ES-I3 (cell line): ENCODE measurements around the gene CPNE5.
A peak's percentile ranks its signal among the peaks of the same experiment; 100 is the strongest.

Experiments
- H3K36me3 ChIP-seq: 2 replicates; pipeline ENCODE4 v1.6.1; 2013; ENCODE audit warnings: mild to moderate bottlenecking, low read length, control low read depth, moderate library complexity; ENCODE audit not compliant: insufficient read depth
- H3K4me1 ChIP-seq: 2 replicates; pipeline ENCODE4 v1.6.1; 2013; ENCODE audit warnings: mild to moderate bottlenecking, control low read depth, low read length; ENCODE audit not compliant: insufficient read depth
- H3K9ac ChIP-seq: 2 replicates; pipeline ENCODE4 v1.6.1; 2013; ENCODE audit warnings: low read depth, mild to moderate bottlenecking, low read length, moderate library complexity
- H3K9me3 ChIP-seq: 2 replicates; pipeline ENCODE4 v1.6.1; 2013; ENCODE audit warnings: mild to moderate bottlenecking, low read length, moderate library complexity; ENCODE audit not compliant: control insufficient read depth, insufficient read depth

CPNE5 gene

DNA sequence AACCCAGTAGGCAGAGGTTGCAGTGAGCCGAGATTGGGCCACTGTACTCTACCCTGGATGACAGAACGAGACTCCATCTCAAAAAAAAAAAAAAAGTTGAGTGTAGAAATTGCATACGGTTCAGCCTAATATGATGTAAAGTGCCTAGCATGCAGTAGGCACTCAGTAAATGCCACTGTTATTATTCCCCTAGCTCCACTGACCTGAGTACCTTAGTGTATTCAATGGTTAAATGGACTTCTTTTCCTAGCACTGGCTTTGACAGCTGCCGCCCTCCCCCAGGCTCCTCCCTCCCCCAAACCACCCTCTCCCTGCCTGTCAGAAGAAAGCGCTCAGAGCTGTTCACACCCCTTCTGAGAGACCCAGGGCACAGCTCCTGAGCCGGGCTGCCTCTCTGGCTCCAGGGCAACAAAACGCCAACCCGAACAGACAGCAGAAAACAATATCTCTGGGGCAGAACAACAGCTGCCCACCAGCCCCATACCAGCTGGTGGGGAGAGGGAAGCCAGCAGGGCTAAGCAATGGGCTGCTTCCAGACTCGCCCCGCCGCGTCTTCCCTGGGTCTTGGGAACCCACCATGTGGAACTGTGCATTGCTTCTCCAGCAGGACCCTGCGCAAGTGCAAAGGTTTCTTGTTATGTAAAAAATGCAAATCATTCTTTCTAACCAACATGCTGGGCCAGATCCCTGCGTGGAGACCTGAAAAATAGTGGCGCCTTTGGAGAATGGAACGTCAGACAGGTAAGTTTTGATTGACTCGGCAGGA, 4.5 kb downstream of the CPNE5 start:
- H3K36me3 ChIP-seq = no peaks in the 10 kb centered on the region
- H3K9ac ChIP-seq = peak overlapping the region; percentile 6; the same call in 1 of the 2 replicates
- H3K4me1 ChIP-seq = peaks cover 6% of the 10 kb centered on the region; the same call in 1 of the 2 replicates
- no peaks in the 10 kb centered on the region for H3K9me3 ChIP-seq

DNA sequence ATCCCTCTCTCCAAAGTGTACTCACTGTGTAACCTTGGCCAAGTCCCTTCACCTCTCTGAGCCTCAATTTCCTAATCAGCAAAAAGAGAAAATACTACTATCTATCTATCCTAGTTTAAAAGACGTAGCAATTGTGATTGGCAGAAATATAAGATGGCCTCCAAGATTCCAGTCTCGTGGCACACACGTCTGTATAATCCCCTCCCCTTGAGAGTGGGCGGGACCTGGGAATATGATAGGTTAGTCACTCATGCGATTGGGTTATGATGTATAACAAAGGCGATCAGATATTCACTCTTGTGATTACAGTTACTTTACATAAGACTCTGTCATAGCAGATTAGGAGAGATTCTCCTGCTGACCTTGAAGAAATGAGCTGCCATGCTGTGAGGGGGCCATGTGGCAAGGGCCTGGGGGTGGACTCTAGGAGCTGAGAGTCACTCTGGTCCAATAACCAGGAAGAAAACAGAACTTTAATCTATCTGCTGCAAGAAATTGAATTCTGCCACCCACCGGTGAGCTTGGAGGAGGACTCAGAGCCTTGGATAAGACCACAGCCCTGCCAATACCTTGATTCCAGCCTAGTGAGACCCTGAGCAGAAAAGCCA, 6.0 kb downstream of the CPNE5 start:
- H3K36me3 ChIP-seq = no peaks in the 10 kb centered on the region
- H3K9me3 ChIP-seq = no peaks in the 10 kb centered on the region
- peaks cover 6% of the 10 kb centered on the region; the same call in 1 of the 2 replicates for H3K4me1 ChIP-seq
- no peak overlapping the region for H3K9ac ChIP-seq

DNA sequence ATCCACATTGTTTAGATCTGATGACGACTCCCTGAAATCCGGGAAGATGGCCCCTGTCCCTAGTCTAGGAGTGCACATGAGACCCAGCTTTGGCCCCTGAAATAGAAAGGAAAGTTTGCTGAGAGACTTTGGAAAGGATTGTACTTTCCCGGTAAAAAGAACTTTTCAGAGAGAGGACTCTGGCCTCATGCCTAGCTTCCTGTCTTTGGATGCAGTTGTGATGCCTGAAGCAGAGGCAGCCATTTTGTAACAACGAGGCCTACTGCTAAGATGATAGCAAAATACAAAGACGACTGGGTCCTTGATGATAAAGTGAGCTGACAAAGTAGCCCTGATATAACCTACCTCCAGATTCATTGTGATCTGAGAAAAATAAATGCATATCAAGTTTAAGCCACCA, 6.9 kb downstream of the CPNE5 start:
- no peaks in the 10 kb centered on the region for H3K36me3 ChIP-seq
- H3K4me1 ChIP-seq = peaks cover 14% of the 10 kb centered on the region
- no peak overlapping the region for H3K9ac ChIP-seq
- no peaks in the 10 kb centered on the region for H3K9me3 ChIP-seq

DNA sequence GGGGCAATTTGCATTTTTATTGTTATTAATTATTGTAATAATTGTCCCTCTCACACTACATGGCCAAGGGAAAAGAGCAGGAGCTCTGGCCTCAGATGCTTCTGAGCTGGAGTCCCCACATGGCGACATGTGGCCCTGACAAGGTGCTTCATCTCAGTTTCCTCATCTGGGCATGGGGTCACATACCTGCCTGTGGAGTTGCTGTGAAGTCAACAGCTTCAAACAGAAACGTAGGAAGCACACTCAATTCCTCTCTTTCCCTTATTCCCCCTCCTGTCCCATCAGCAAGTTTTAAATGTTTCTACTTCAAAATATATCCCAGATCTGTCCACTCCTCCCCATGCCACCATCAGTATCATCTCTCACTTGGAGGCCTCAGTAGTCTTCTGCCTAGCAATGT, 8.7 kb downstream of the CPNE5 start:
- H3K4me1 ChIP-seq = peaks cover 21% of the 10 kb centered on the region
- H3K9ac ChIP-seq = no peak overlapping the region
- H3K9me3 ChIP-seq = no peaks in the 10 kb centered on the region
- H3K36me3 ChIP-seq = no peaks in the 10 kb centered on the region

DNA sequence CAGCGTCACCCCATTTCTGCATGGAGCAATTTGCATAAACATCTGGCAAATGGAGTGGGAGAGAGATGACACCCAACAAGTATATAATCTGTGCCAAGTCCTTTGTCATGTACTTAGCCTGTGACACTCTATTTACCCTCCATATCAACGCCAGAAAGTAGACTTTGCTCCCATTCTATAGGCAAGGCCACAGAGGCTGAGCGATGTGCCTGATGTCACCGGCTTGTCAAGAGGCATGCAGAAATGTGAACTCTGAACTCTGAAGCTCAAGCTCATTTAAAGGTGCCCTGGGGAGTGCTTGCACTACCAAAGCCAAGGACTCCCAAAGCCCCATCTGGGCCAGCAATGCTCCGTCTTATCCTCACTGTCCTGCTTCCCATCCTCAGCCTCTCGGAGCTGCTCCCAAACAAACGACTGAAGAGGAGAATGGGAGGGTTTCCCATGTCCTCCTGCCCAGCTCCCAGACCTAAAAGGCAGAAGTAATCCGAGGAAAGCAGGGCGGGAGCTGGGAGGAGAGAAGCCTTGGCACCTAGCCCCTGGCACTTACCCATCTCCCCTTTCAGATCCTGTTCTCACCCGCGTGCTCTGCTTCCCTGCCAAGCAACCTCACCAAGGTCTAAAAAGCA, 9.2 kb downstream of the CPNE5 start:
- H3K36me3 ChIP-seq = no peaks in the 10 kb centered on the region
- no peaks in the 10 kb centered on the region for H3K9me3 ChIP-seq
- no peak overlapping the region for H3K9ac ChIP-seq
- H3K4me1 ChIP-seq = peaks cover 21% of the 10 kb centered on the region

DNA sequence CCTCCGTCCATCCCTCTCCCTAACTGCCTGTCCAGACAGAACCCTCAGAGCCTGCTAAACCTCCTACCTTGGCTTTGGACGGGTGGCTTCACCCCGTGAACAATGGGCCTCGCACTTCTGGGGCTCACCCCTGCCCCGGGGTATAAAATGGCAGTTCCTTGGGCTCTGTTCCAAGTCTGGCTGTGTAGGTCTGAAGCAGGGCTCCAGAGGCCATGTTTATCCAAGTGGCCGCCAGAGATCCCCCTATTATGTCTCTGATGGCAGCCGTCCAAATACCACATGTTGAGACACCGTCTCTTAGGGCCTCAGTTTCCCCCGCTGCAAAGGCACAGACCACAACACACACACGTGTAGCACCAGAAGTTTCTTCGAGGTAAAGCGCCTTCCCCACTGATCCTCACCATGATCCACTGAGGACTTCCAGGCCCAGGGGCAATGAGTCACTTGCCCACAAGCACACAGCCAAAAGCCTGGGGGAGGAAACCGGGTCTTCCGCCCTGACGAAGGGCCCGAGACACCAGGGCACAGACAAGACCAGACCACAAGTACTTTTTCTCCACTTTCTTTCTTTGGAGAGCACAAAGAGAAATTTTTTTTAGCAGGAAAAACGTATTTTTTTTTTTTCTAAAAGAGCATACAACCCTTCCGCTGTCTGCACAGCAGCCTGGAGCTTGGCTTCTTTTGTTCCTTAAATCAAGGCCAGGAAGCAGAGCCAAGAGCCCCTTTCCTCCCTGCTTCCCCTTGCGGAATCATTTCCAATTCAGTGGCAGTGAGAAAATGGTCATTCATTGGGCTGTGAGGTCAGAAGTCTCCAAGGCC, 11.8 kb downstream of the CPNE5 start:
- H3K4me1 ChIP-seq = peaks cover 15% of the 10 kb centered on the region; the same call in 1 of the 2 replicates
- H3K9me3 ChIP-seq = no peaks in the 10 kb centered on the region
- no peaks in the 10 kb centered on the region for H3K36me3 ChIP-seq
- no peak overlapping the region for H3K9ac ChIP-seq

DNA sequence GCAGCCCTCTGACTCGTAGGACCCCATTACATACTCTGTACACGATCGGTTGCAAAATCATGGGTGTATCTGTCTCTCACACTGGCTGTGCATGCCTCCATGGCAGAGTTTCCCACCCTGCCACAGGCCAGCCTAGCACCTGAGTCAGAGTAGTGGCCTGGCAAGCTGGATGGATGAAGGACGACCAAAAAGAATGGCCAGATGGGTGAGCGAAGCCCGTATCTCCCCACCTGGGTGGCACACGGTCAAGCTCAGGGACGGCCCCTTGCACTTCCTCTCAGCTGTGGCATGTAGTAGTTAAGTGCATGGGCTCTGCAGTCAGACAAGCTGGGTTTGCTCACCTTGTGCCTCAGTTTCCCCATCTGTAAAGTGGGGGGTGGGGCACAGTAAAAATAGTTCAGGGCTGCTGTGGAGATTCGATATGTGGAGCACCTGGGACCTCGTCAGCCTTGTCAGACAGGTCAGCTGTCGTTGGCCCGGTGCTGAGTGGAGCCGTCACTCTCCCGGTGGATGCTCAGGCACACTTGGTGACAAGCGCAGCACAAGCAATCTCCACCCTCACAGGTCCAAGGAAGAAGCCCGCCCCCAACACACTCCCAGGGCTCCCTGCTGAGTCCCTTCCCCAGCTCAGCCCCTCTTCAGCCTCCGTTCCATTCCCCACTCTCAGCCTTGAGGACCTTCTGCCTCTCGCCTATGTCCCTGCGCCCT, 12.6 kb downstream of the CPNE5 start:
- Histone ChIP-seq H3K9me3 (no peaks in the 10 kb centered on the region), H3K36me3 (no peaks in the 10 kb centered on the region), H3K9ac (no peak overlapping the region), H3K4me1 (peaks cover 15% of the 10 kb centered on the region; the same call in 1 of the 2 replicates)

DNA sequence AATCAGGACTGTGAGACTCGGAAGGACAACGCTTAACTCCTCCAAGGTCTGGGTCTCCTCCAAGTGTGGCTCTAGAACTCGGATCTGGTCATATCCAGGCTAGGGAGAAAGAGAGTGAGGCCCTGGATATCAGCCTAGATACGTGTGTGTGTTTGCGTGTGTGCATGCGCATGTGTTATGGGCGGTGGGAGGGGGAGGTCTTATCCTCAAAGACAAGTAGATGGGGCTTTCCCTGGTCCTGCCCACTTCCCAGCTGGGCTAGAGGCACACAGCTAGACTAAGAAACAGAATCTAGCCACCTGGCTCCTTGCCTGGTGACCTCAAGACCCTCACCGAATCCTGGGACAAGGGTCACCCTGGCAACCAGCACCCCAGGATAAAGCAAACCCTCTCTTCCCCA, 13.2 kb downstream of the CPNE5 start:
- no peak overlapping the region for H3K9ac ChIP-seq
- no peaks in the 10 kb centered on the region for H3K9me3 ChIP-seq
- no peaks in the 10 kb centered on the region for H3K36me3 ChIP-seq
- peaks cover 15% of the 10 kb centered on the region; the same call in 1 of the 2 replicates for H3K4me1 ChIP-seq

DNA sequence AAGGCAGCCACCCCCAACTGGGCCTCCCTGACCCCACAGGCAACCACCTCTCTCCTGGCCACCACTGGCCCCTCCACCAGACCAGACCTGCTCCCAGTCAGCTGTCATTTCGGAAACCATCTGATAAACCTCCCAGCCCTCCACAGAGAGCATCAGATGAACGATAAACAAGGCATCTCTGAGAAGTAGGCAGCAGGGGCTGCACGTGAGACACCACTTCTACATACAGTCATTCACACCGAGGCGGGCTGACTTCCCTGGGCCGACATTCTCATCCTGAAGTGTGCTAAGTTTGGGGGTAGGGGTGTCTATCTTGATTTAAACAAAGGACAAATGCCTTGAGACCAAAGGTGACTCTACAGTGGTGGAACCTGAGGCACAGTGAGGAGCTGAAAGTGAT, 13.8 kb downstream of the CPNE5 start:
- H3K36me3 ChIP-seq = no peaks in the 10 kb centered on the region
- peaks cover 15% of the 10 kb centered on the region; the same call in 1 of the 2 replicates for H3K4me1 ChIP-seq
- no peak overlapping the region for H3K9ac ChIP-seq
- no peaks in the 10 kb centered on the region for H3K9me3 ChIP-seq

DNA sequence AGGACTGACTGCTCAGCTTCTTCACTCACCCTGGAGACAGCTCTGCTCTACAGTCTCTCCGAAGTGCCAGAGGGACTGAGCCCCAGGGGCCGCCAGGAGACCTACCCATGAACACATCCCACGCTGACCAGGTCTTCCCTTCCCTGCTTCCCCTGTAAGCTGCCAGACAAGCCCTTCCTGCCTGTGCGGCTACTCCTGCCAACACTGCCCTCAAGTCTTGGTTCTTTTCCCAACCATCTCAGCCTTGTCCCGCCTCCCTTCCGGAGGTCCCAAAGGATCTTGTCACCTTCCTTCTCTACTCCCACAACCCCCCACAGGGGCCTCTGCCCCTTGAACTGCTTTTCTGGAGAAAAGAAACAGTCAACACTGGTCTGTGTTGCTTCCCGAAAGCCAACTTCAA, 15.0 kb downstream of the CPNE5 start:
- H3K9ac ChIP-seq = no peak overlapping the region
- H3K9me3 ChIP-seq = no peaks in the 10 kb centered on the region
- H3K4me1 ChIP-seq = peaks cover 15% of the 10 kb centered on the region; the same call in 1 of the 2 replicates
- H3K36me3 ChIP-seq = no peaks in the 10 kb centered on the region

DNA sequence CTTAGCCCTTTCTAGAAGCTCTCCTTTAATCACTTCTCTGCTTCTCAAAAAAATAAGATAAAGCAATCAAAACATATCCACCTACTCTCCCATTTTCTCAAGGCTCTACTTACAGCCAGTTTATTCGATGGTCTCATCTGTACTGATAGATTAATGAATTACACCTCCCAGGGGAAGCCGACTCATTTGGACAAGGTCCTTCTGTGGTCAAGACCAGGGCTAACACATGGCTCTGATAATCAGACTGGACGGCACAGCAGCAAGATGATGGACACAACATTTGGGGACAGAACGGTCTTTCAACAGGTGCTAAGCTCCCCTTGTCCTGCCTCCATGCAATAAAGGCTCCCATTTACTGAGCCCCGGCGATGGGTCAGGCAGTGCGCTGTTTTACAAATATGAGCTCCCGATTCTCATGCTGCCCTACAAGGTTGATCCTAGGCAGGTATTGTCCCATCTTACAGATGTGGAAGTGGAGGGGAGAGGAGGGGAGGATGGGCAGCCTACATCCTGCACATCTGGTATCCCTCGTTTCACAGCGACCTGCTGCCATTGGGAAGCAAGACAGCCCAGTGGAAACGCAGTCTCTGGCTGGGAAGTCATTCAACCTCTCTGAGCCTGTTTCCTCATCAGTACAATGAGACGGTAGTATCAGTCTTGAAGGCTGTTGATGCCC, 15.7 kb downstream of the CPNE5 start:
- H3K9me3 ChIP-seq = no peaks in the 10 kb centered on the region
- no peaks in the 10 kb centered on the region for H3K36me3 ChIP-seq
- H3K4me1 ChIP-seq = peaks cover 15% of the 10 kb centered on the region; the same call in 1 of the 2 replicates
- no peak overlapping the region for H3K9ac ChIP-seq

DNA sequence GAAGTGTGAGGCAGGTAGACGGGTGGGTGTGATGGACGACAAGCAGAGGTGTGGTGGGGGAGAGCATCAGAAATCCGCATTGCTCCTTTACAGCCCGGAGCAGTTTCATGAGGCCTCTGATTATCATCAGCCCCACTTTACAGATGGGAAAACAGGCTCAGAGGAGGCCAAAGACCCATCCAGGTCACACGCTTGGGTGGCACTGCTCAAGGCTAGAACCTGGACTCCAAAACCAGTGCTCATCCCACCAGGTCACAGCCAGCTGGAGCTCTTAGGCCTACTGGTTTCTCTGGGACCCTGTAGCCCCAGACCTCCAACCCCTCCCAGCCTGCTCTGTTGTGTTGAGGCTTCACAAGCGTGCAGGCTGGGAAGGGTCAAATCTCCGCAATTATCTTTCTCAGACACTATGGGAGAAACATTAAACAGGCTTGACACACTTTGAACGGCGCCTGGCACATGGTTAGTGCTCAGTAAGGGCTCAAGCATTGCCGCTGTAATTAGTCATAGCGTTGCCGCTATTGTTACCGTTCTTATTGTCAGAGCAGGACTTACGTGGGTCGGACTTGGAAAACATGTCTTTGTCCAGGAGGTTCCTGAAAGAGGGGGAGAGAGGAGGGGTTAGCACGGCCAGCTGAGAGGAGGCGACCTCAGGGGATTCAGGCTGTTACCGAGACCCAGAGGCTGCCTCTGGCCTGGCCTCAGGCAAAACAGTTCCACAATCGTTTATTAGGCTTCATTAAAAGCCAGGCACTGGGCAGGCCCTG, 16.6 kb downstream of the CPNE5 start:
- H3K9ac ChIP-seq = no peak overlapping the region
- H3K4me1 ChIP-seq = peaks cover 15% of the 10 kb centered on the region; the same call in 1 of the 2 replicates

More for the DNA sequence above, 16.6 kb downstream of the CPNE5 start:
- no peaks in the 10 kb centered on the region for H3K36me3 ChIP-seq
- no peaks in the 10 kb centered on the region for H3K9me3 ChIP-seq
